ENCODE data around the gene LRRC27. TPM values are rescaled to one million over a fixed set of nuclear protein-coding genes. Genes with fewer than 3 reads are reported as not detected.

The LRRC27 gene
- polyA plus RNA-seq, 3 donors: 3.6 to 12.8 (median 3.6) TPM

GRCh38 chr10:132387764-132388210 lies 55.8 kb downstream of the LRRC27 start:
- peaks cover 0 to 7% (median 1%) of the 10 kb centered on the region in 7 donors for H3K9me3 Mint-ChIP-seq
- Histone ChIP-seq H2AFZ (ENCODE audit: insufficient read depth, low read depth, low read length, poor library complexity, severe bottlenecking) (peak overlapping the region; percentile 75), H3K9ac (ENCODE audit: insufficient read depth, low read length, poor library complexity, severe bottlenecking) (peak overlapping the region; percentile 40)

GRCh38 chr10:132388891-132389432 lies 57.0 kb downstream of the LRRC27 start:
- peaks cover 42% of the 10 kb centered on the region for H3K4me1 Mint-ChIP-seq
- Histone ChIP-seq H3K9me3 (replicated peaks in 1 of 2; ENCODE audit: control insufficient read depth in 1 of 2, insufficient read depth in 1 of 2, low read length in 2 of 2) (no peaks in the 10 kb centered on the region), H2AFZ (ENCODE audit: insufficient read depth, low read depth, low read length, poor library complexity, severe bottlenecking) (no peak overlapping the region), H3K79me2 (ENCODE audit: insufficient read depth, low read length) (no peaks in the 10 kb centered on the region), H4K20me1 (ENCODE audit: insufficient read depth, low read length) (no peaks in the 10 kb centered on the region), H3K27ac (ENCODE audit: low read depth in 1 of 2, low read length in 2 of 2) (no peak overlapping the region), H3K9ac (ENCODE audit: insufficient read depth, low read length, poor library complexity, severe bottlenecking) (no peak overlapping the region), H3K4me3 (replicated peaks in 1 of 3; ENCODE audit: low read depth in 2 of 3, low read length in 3 of 3) (no peak overlapping the region), H3K27me3 (ENCODE audit: control insufficient read depth in 2 of 2, insufficient read depth in 2 of 2, low read length in 2 of 2) (peaks cover 0 to 6% of the 10 kb centered on the region in 2 donors), H3K36me3 (replicated peaks in 1 of 2; ENCODE audit: control insufficient read depth in 1 of 2, insufficient read depth in 2 of 2, low read length in 2 of 2) (no peaks in the 10 kb centered on the region), H3K4me2 (replicated peaks; ENCODE audit: extremely low read depth, low read length, poor library complexity, severe bottlenecking) (no peak overlapping the region), H3K4me1 (ENCODE audit: control insufficient read depth in 1 of 2, insufficient read depth in 2 of 2, low read length in 2 of 2) (peaks cover 32 to 57% of the 10 kb centered on the region in 2 donors)
- WGBS (ENCODE audit: insufficient coverage): 65% methylated on average over 22 of the region's 22 CpGs
- DNase-seq: peak in 1 of 3 donors; percentile 46
- H3K27me3 Mint-ChIP-seq (ENCODE audit: low read depth in 3 of 3): peaks cover 3 to 24% (median 7%) of the 10 kb centered on the region in 3 donors
- H3K36me3 Mint-ChIP-seq: peaks cover 0 to 2% of the 10 kb centered on the region in 2 donors
- H3K4me3 Mint-ChIP-seq: peak overlapping the region in 1 of 2 donors; percentile 46
- H3K27ac Mint-ChIP-seq: no peak overlapping the region
- peaks cover 0 to 7% (median 1%) of the 10 kb centered on the region in 7 donors for H3K9me3 Mint-ChIP-seq
- no peak for TF ChIP-seq CTCF (IDR thresholded peaks at IDR 0.05)
- intact Hi-C loops (cut with micrococcal nuclease): loop anchor here in 1 of 2 donors (2.0 to 10.0 kb wide), 2 partner anchors 64 to 146 kb away; partner anchors contain the start of gene INPP5A

More at GRCh38 chr10:132387764-132388210, 55.8 kb downstream of the LRRC27 start:
- peak; percentile 61 to 71 (median 61) for DNase-seq
- H3K4me1 Mint-ChIP-seq: peaks cover 46% of the 10 kb centered on the region
- no peaks in the 10 kb centered on the region for H3K36me3 ChIP-seq (replicated peaks in 1 of 2; ENCODE audit: control insufficient read depth in 1 of 2, insufficient read depth in 2 of 2, low read length in 2 of 2)
- intact Hi-C loops (cut with micrococcal nuclease): loop anchor here (2.0 to 10.0 kb wide), 2 partner anchors 65 to 147 kb away; partner anchors contain the start of gene INPP5A (in 1 of the 2)
- H3K79me2 ChIP-seq (ENCODE audit: insufficient read depth, low read length): no peaks in the 10 kb centered on the region
- peak; percentile 52 for TF ChIP-seq CTCF (IDR thresholded peaks at IDR 0.05)
- H3K27me3 Mint-ChIP-seq (ENCODE audit: low read depth in 3 of 3): peaks cover 3 to 21% (median 5%) of the 10 kb centered on the region in 3 donors
- H3K4me2 ChIP-seq (replicated peaks; ENCODE audit: extremely low read depth, low read length, poor library complexity, severe bottlenecking): peak overlapping the region; percentile 74
- no peaks in the 10 kb centered on the region for H3K36me3 Mint-ChIP-seq
- H3K9me3 ChIP-seq (replicated peaks in 1 of 2; ENCODE audit: control insufficient read depth in 1 of 2, insufficient read depth in 1 of 2, low read length in 2 of 2): no peaks in the 10 kb centered on the region
- WGBS (ENCODE audit: insufficient coverage): 0% methylated on average over 18 of the region's 26 CpGs
- peak overlapping the region; percentile 63 to 71 for H3K27ac ChIP-seq (ENCODE audit: low read depth in 1 of 2, low read length in 2 of 2)
- peaks cover 36 to 57% of the 10 kb centered on the region in 2 donors for H3K4me1 ChIP-seq (ENCODE audit: control insufficient read depth in 1 of 2, insufficient read depth in 2 of 2, low read length in 2 of 2)
- peak overlapping the region in 2 of 3 experiments; percentile 25 to 65 for H3K4me3 ChIP-seq (replicated peaks in 1 of 3; ENCODE audit: low read depth in 2 of 3, low read length in 3 of 3)
- peaks cover 0 to 6% of the 10 kb centered on the region in 2 donors for H3K27me3 ChIP-seq (ENCODE audit: control insufficient read depth in 2 of 2, insufficient read depth in 2 of 2, low read length in 2 of 2)
- H3K27ac Mint-ChIP-seq: peak overlapping the region; percentile 51 to 93 (median 84)
- no peaks in the 10 kb centered on the region for H4K20me1 ChIP-seq (ENCODE audit: insufficient read depth, low read length)
- peak overlapping the region; percentile 70 to 75 for H3K4me3 Mint-ChIP-seq
